HG03135 (cell line): ENCODE data around the gene MYCN.
"Not testable (repeated sequence)": the region's sequence is repeated elsewhere in the genome, so short reads cannot be mapped to it uniquely, and the experiment has no call there.

Experiments used
- ATAC-seq: cut with Tn5 transposase; IDR thresholded peaks from one replicate; pipeline ENCODE4 v1.9.1; 2021; ENCODE audit warnings: mild to moderate bottlenecking, moderate library complexity; ENCODE audit not compliant: unreplicated experiment

Gene MYCN

GRCh38 chr2:15939854-15940660 is at the start of gene MYCN:
TSS of gene MYCN (plus strand) at chr2:15940550. CDS start at chr2:15942065, 1,515 bp downstream.
- peak; percentile 63 for ATAC-seq

- no peak for ATAC-seq
These were observed 49.1 kb upstream of the MYCN start for GRCh38 chr2:15890936-15891905.

DNA sequence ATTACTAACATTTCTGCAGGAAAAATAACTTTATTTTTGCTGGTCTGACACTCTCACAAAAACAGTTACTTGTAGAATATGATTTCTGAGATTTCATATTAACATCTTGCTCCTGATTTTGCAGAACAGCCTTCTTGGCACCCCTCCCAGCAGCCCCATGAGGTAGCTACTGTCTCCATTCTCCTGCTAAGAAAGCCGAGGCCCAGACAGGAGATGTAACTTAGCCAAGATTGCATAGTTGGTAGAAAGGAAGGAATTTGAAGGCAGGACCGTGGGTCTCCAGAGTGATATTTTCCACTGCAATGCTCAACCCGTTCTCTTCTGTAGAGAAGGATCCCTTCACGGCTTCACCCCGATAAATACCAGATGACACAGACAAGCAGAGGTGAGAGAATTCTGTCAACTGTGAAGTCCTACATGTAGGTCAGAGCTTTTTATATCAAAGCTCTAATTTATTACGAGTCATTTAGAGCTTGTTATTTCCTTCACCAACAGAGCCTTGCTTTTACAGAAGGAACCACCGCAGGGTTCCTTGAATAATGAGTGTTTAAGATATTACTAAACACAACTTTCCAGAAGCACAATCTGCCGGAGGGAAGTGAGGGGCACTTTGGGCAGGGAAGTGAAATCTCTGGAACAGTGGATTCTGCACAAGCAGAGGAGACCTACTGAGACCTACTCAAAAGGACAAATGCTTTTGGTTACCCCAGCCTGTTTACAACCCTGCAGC is 48.0 kb upstream of the MYCN start:
- ATAC-seq, result no peak

- ATAC-seq, result no peak
These were observed 47.3 kb upstream of the MYCN start for GRCh38 chr2:15893085-15893484.

DNA sequence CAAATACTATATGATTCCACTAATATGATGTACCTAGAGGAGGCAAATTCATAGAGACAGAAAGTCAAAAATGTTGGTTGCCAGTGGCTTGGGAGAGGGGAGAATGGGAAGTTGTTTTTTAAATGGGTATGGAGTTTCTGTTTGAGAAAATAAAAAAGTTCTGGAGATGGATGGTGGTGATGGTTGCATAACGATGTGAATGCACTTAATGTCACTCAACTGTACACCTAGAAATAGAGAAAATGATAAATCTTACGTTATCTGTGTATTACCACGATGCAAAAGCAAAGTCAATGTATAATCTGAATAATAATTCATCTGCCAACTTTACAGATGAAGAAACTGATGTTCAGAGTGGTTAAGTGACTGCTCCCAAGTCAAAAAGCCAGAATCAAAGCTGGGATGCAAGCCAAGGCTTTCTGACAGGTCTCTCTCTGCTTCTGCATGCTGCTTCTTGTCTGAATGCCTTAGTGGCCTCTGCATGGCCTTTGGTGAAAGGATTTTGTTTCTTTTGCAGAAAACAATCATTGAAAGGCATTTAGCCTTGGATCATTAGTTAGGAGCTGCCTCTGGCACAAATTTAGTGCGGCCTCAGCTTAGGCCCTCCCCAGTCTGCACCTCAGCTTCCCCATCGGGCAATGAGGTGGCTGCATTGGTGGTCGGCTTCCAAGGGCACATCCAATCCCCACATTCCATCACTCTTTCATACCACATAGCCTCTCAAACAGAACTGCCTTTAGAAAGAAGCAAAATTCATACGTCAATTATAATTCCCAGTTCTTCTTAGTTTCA is 46.5 kb upstream of the MYCN start:
- no peak for ATAC-seq

GRCh38 chr2:15894481-15895144 is 45.7 kb upstream of the MYCN start:
- no peak for ATAC-seq

DNA sequence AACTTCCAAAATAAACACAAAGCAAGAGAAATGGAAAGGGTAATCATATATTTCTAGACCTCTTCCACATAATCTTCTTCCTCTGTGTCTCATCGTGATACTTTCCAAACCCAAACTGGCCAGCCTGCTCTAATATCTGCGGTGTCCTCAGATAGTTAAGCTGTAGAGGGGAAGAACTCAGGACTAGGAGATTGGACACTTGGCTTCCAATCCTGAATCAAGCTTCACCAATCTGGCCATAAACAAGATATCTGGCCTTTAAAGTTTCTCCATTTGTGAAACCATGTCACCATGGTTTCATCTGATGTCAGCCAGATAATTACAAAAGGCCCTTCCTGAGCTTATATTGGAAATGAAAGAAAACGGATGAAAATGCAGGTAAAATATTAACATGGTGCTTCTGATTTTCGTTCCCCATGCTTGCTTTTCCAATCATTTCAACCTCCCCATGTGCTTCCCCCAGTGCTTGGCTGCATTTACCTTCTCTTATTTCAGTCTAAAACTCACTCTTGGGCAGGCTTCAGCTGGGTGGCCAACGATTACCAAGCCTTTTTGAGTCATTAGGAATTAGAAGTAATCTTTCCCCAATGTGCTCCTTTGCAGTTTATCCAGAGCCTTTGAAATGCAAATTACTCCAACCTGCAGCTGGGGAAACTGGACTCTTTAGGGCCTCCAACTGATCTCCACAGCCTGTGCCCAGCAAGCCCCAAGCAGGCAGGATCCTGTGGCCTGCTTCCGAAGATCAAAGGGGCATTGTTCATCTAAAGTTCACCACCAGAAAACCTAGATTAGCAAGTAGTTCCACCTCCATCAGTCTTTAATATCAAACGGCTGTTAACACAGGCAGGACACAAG is 44.5 kb upstream of the MYCN start:
- ATAC-seq, result no peak

GRCh38 chr2:15896859-15897258 is 43.5 kb upstream of the MYCN start:
- ATAC-seq, result no peak

- ATAC-seq, result no peak
These were observed 42.8 kb upstream of the MYCN start for GRCh38 chr2:15897431-15898098.

DNA sequence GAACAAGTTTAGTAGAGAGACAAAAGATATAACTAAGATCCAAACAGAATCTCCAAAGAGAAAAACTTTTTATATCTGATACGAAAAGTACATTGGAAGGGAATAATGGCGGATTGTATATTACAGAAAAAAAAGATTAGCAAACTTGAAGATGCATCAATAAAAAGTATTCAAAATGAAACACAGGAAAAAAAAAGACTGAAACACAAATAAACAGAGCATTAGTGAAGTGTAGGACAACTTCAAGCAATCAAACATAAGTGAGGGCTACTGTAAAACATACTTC is 41.1 kb upstream of the MYCN start:
- ATAC-seq, result no peak

GRCh38 chr2:15899751-15900493 is 40.4 kb upstream of the MYCN start:
- no peak for ATAC-seq

- no peak for ATAC-seq
These were observed 39.1 kb upstream of the MYCN start for GRCh38 chr2:15901095-15901807.

DNA sequence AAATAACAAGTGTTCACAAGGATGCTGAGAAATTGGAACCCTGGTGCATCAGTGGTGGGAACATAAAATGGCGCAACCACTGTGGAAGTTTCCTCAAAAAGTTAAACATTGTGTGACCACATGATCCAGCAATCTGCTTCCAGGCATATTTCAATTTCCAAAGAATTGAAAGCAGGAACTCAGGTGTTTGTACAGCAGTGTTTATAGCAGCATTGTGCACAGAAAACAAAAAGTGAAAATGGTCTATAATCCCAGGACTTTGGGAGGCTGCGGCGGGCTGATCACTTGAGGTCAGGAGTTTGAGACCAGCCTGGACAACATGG is 38.6 kb upstream of the MYCN start:
- no peak for ATAC-seq

DNA sequence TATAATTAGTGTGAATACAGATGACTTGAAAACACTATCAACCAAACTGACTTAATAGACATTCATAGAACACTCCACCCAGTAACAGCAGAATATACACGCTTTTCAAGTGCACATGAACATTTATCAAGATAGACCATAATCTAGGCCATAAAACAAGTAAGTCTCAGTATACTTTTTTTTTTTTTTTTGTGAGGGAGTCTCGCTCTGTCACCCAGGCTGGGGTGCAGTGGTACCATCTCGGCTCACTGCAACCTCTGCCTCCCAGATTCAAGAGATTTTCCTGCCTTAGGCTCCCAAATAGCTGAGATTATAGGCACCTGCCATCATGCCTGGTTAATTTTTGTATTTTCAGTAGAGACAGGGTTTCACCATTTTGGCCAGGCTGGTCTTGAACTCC is 36.4 kb upstream of the MYCN start:
- ATAC-seq, result not testable (repeated sequence)

GRCh38 chr2:15905267-15905645 is 35.1 kb upstream of the MYCN start:
- no peak for ATAC-seq

DNA sequence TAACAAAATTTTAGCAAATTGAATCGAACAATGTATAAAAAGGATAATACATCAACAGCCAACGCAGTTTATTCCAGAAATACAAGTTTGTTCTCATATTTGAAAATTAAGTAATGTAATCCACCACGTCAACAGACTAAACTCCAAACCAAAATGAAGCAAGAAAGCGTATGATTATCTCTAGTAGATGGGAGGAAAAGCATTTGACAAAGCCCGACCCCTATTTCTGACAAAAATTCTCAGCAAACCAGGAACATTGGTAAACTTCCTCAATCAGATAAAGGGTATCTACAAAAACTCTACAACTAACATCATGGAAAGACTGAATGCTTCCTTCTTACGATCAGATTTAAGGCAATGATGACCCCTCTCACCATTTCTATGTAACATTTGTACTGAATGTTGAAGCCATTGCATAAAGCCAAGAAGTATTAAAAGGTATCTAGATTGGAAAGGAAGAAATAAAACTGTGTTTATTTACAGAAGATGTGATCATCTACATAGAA is 34.3 kb upstream of the MYCN start:
- ATAC-seq, result no peak

DNA sequence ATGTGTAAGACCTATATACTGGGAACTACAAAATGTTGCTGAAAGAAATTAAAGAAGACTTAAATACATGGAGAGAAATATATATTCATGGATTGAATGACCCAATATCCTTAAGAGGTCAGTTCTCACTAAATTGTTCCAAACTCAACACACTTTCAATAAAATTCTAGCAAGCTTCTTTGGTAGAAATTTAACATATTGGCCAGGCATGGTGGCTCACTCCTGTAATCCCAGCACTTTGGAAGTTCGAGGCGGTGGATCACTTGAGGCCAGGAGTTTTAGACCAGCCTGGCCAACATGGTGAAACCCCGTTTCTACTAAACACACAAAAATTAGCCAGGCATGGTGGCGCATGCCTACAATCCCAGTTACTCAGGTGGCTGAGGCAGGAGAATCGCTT is 33.6 kb upstream of the MYCN start:
- ATAC-seq, result no peak
